ENCODE measurements around the gene ADGRF1. TPM values are rescaled to one million over a fixed set of nuclear protein-coding genes. Genes with fewer than 3 reads are reported as not detected.

The ADGRF1 gene
- total RNA-seq, 1 experiment from 2014 or later: 256 TPM

DNA sequence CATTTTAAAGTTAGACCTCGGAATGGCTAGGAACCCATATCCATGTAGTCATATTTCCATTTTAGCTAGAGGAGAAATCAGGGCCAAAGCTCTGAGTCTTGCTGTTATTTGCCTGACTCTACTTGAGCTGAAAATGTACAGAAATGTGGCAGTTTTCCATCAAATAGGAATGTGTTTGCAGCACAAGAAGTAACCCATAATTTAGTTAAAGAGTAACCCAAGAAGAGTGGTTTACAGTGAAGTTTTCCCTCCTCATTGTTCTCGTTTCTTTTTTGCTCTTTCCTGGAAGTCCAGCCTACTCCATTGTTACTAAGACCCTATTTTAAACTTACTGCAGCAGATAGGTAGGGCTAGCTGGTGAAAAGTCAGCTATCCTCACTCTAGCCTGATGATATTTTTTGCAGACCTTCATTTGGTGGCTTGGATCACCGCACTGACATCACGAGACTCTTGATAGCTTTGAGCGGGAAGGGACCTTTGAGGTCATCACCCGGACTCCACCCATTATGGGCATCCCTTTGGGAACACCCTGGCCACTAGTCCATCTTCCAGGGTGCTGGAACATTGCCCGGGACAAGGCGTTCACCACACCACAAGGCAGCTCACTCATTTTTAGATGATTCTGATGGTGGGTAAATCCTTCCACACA lies 92.4 kb downstream of the ADGRF1 start:
- Mint-ChIP-seq H3K4me3 (ENCODE audit: low read depth, unreplicated experiment) (no peak overlapping the region), H3K27ac (ENCODE audit: unreplicated experiment) (no peak overlapping the region), H3K27me3 (ENCODE audit: unreplicated experiment) (no peaks in the 10 kb centered on the region), H3K4me1 (ENCODE audit: low read depth, unreplicated experiment) (peaks cover 23% of the 10 kb centered on the region), H3K36me3 (ENCODE audit: insufficient read depth, unreplicated experiment) (no peaks in the 10 kb centered on the region), H3K9me3 (ENCODE audit: low read depth, unreplicated experiment) (peaks cover 6% of the 10 kb centered on the region)
- CTCF ChIA-PET: interaction anchor here (1.1 to 1.7 kb wide), 3 partner anchors 17 to 33 kb away, joined by 3 to 5 read pairs (median 4); no protein-coding TSS in a partner anchor
- no TSS peak for BruUV-seq (replicated peaks)
- intact Hi-C loops (cut with micrococcal nuclease; ENCODE audit: unreplicated experiment): no loop called here
- no peak for DNase-seq
- TF ChIP-seq, protein P1, sequence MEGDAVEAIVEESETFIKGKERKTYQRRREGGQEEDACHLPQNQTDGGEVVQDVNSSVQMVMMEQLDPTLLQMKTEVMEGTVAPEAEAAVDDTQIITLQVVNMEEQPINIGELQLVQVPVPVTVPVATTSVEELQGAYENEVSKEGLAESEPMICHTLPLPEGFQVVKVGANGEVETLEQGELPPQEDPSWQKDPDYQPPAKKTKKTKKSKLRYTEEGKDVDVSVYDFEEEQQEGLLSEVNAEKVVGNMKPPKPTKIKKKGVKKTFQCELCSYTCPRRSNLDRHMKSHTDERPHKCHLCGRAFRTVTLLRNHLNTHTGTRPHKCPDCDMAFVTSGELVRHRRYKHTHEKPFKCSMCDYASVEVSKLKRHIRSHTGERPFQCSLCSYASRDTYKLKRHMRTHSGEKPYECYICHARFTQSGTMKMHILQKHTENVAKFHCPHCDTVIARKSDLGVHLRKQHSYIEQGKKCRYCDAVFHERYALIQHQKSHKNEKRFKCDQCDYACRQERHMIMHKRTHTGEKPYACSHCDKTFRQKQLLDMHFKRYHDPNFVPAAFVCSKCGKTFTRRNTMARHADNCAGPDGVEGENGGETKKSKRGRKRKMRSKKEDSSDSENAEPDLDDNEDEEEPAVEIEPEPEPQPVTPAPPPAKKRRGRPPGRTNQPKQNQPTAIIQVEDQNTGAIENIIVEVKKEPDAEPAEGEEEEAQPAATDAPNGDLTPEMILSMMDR (IDR thresholded peaks at IDR 0.05; ENCODE audit: unreplicated experiment): no peak

DNA sequence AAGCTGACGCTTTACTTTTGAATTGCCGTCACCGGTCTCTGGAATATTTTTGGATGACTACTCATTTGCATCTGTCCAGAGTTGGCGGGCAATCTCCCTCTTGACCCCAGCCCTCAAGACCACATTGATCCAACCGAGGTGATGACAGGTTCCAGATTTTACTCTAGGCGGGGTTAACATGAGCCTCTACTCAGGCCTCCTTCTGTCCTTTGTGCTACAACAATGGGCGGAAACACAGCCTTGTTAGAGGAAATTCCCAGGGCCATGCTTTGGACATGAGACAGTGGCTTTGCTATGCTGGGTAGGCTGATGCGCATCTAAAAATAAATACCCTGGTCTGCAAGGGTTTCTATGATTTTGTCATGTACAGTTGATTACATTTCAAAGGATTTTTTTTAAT lies 93.4 kb downstream of the ADGRF1 start:
- Mint-ChIP-seq H3K27ac (ENCODE audit: unreplicated experiment) (no peak overlapping the region), H3K4me3 (ENCODE audit: low read depth, unreplicated experiment) (no peak overlapping the region), H3K4me1 (ENCODE audit: low read depth, unreplicated experiment) (peaks cover 22% of the 10 kb centered on the region), H3K27me3 (ENCODE audit: unreplicated experiment) (no peaks in the 10 kb centered on the region), H3K36me3 (ENCODE audit: insufficient read depth, unreplicated experiment) (no peaks in the 10 kb centered on the region), H3K9me3 (ENCODE audit: low read depth, unreplicated experiment) (peaks cover 6% of the 10 kb centered on the region)
- intact Hi-C loops (cut with micrococcal nuclease; ENCODE audit: unreplicated experiment): no loop called here
- CTCF ChIA-PET: interaction anchor here (1.3 to 1.7 kb wide), 2 partner anchors 16 to 34 kb away, joined by 3 to 4 read pairs; no protein-coding TSS in a partner anchor
- TF ChIP-seq, protein P1 (IDR thresholded peaks at IDR 0.05; ENCODE audit: unreplicated experiment): no peak
- DNase-seq: no peak
- no TSS peak for BruUV-seq (replicated peaks)

Other genes starting within 250 kb of the ADGRF1 start
- not detected in 2 replicates for gene MEP1A, start 248.9 kb downstream of the ADGRF1 start, total RNA-seq (2022)
- 0.07 and 0.24 TPM in 2 replicates for gene ADGRF5, start 120.4 kb downstream of the ADGRF1 start, total RNA-seq (2022)